ENCODE results near the gene MLXIPL.

The MLXIPL gene

GRCh38 chr7:73644688-73645286, 20.5 kb upstream of the MLXIPL start:
- TF ChIP-seq CTCF (IDR thresholded peaks at IDR 0.05; ENCODE audit: insufficient read depth, missing control alignments), result no peak
- FAIRE-seq, result no peak
- DNase-seq (ENCODE audit: insufficient read length, low spot score), result no peak

GRCh38 chr7:73642834-73643233, 18.5 kb upstream of the MLXIPL start:
- FAIRE-seq, result no peak
- TF ChIP-seq CTCF (IDR thresholded peaks at IDR 0.05; ENCODE audit: insufficient read depth, missing control alignments), result no peak
- no peak for DNase-seq (ENCODE audit: insufficient read length, low spot score)

- DNase-seq (ENCODE audit: insufficient read length, low spot score), result no peak
These were observed 14.6 kb upstream of the MLXIPL start for GRCh38 chr7:73638911-73639310.

GRCh38 chr7:73635428-73636200, 11.3 kb upstream of the MLXIPL start:
- TF ChIP-seq CTCF (IDR thresholded peaks at IDR 0.05; ENCODE audit: insufficient read depth, missing control alignments), result no peak
- FAIRE-seq, result no peak
- no peak for DNase-seq (ENCODE audit: insufficient read length, low spot score)

More at GRCh38 chr7:73638911-73639310, 14.6 kb upstream of the MLXIPL start:
- FAIRE-seq, result no peak
- no peak for TF ChIP-seq CTCF (IDR thresholded peaks at IDR 0.05; ENCODE audit: insufficient read depth, missing control alignments)

GRCh38 chr7:73633844-73634243, 9.5 kb upstream of the MLXIPL start:
- FAIRE-seq, result no peak

GRCh38 chr7:73633323-73633722, 9.0 kb upstream of the MLXIPL start:
- no peak for TF ChIP-seq CTCF (IDR thresholded peaks at IDR 0.05; ENCODE audit: insufficient read depth, missing control alignments)
- FAIRE-seq (no peak), DNase-seq (ENCODE audit: insufficient read length, low spot score) (no peak)

More at GRCh38 chr7:73633844-73634243, 9.5 kb upstream of the MLXIPL start:
- no peak for TF ChIP-seq CTCF (IDR thresholded peaks at IDR 0.05; ENCODE audit: insufficient read depth, missing control alignments)
- DNase-seq (ENCODE audit: insufficient read length, low spot score), result no peak

DNA sequence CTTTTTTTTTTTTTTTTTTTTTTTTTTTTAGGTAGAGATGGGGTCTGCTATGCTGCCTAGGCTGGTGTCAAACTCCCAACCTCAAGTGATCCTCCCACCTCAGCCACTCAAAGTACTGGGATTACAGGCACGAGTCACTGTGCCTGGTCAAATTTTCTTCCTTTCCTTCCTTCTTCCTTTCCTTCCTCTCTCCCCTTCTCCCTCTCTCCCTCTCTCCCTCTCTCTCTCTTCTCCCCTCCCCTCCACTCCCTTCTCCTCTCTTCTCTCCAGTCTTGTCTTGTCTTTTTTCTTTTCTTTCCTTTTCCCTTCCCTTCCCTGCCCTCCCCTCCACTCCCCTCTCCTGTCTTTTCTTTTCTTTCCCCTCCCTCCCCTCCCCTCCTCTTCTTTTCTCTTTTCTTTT, 7.2 kb upstream of the MLXIPL start:
- no peak for TF ChIP-seq CTCF (IDR thresholded peaks at IDR 0.05; ENCODE audit: insufficient read depth, missing control alignments)
- DNase-seq (ENCODE audit: insufficient read length, low spot score) (no peak), FAIRE-seq (no peak)
